Hematopoietic multipotent progenitor cell treated with erythropoietin and hydrocortisone succinate and interleukin-3 and kit ligand, for 4 days (in vitro differentiated cells): Measurements from ENCODE around the gene CCDC40.
"Not testable (repeated sequence)": the region's sequence is repeated elsewhere in the genome, so short reads cannot be mapped to it uniquely, and the experiment has no call there.

Experiments
- DNase-seq: peaks from one replicate; pipeline ENCODE4 v3.0.0-alpha.2; 2015

Gene CCDC40

GRCh38 chr17:80086081-80086480 lies 49.6 kb downstream of the CCDC40 start:
- DNase-seq: no peak

- no peak for DNase-seq
These were observed 50.2 kb downstream of the CCDC40 start for GRCh38 chr17:80086616-80087015.

- DNase-seq: no peak
These were observed 51.2 kb downstream of the CCDC40 start for GRCh38 chr17:80087346-80088265.

- DNase-seq: no peak
These were observed 53.3 kb downstream of the CCDC40 start for GRCh38 chr17:80089762-80090161.

- DNase-seq: not testable (repeated sequence)
These were observed 53.7 kb downstream of the CCDC40 start for GRCh38 chr17:80090164-80090563.

GRCh38 chr17:80091376-80091775 lies 54.9 kb downstream of the CCDC40 start:
- DNase-seq: no peak

GRCh38 chr17:80092959-80093358 lies 56.5 kb downstream of the CCDC40 start:
- peak; percentile 61 for DNase-seq

GRCh38 chr17:80095038-80095843 lies 58.8 kb downstream of the CCDC40 start:
- DNase-seq: no peak

GRCh38 chr17:80095844-80096475 lies 59.5 kb downstream of the CCDC40 start:
- DNase-seq: no peak

- no peak for DNase-seq
These were observed 60.1 kb downstream of the CCDC40 start for GRCh38 chr17:80096561-80097021.

- no peak for DNase-seq
These were observed 60.7 kb downstream of the CCDC40 start for GRCh38 chr17:80097127-80097621.

GRCh38 chr17:80097844-80098691 lies 61.6 kb downstream of the CCDC40 start:
- no peak for DNase-seq

GRCh38 chr17:80099291-80100034 lies 63.0 kb downstream of the CCDC40 start:
- DNase-seq: no peak

- DNase-seq: no peak
These were observed 63.5 kb downstream of the CCDC40 start for GRCh38 chr17:80100035-80100323.

- peak; percentile 91 for DNase-seq
These were observed 64.8 kb downstream of the CCDC40 start, which contains the start of gene GAA for GRCh38 chr17:80101011-80101945. TSS of gene GAA (plus strand) at chr17:80101581. CDS start at chr17:80104587, 3,006 bp downstream.

GRCh38 chr17:80101946-80102663 lies 65.7 kb downstream of the CCDC40 start:
- peak; percentile 68 for DNase-seq

GRCh38 chr17:80102664-80103448 lies 66.4 kb downstream of the CCDC40 start:
- DNase-seq: no peak

- no peak for DNase-seq
These were observed 67.1 kb downstream of the CCDC40 start for GRCh38 chr17:80103449-80104085.
